ENCODE results near the gene KRT39. TPM values are rescaled to one million over a fixed set of nuclear protein-coding genes. Genes with fewer than 3 reads are reported as not detected.

The KRT39 gene
- total RNA-seq, 1 experiment from 2014 or later = not detected

GRCh38 chr17:40981115-40981514 lies 14.4 kb upstream of the KRT39 start:
- ChIA-PET POLR2A (ENCODE audit: low non-redundant PET) (no interaction called here), CTCF (no interaction called here)
- BruUV-seq (replicated peaks) = no TSS peak
- no peak overlapping the region for H3K4me3 ChIP-seq (ENCODE audit: low read depth, low read length, poor library complexity, severe bottlenecking)
- H3K27ac ChIP-seq (ENCODE audit: low read depth, low read length, poor library complexity, severe bottlenecking) = no peak overlapping the region
- H3K9me3 ChIP-seq (ENCODE audit: low read depth, low read length, poor library complexity, severe bottlenecking) = no peaks in the 10 kb centered on the region
- no peaks in the 10 kb centered on the region for H3K4me1 ChIP-seq (ENCODE audit: insufficient read depth, low read length, poor library complexity, severe bottlenecking)
- intact Hi-C loops (cut with micrococcal nuclease; ENCODE audit: unreplicated experiment) = no loop called here
- no peak for TF ChIP-seq EZH2 (IDR thresholded peaks at IDR 0.05; ENCODE audit: borderline replicate concordance, low read depth, low read length, poor library complexity, severe bottlenecking)
- TF ChIP-seq CTCF (conservative IDR thresholded peaks at IDR 0.05; ENCODE audit: low read depth, low read length) = no peak
- DNase-seq (ENCODE audit: low spot score) = no peak
- no peaks in the 10 kb centered on the region for H3K27me3 ChIP-seq (replicated peaks; ENCODE audit: insufficient read depth, low read depth, low read length, poor library complexity)
- no peaks in the 10 kb centered on the region for H3K36me3 ChIP-seq (ENCODE audit: insufficient read depth, low read length, poor library complexity, severe bottlenecking)

- Histone ChIP-seq H3K36me3 (ENCODE audit: insufficient read depth, low read length, poor library complexity, severe bottlenecking) (no peaks in the 10 kb centered on the region), H3K4me1 (ENCODE audit: insufficient read depth, low read length, poor library complexity, severe bottlenecking) (no peaks in the 10 kb centered on the region), H3K27ac (ENCODE audit: low read depth, low read length, poor library complexity, severe bottlenecking) (no peak overlapping the region), H3K4me3 (ENCODE audit: low read depth, low read length, poor library complexity, severe bottlenecking) (no peak overlapping the region), H3K9me3 (ENCODE audit: low read depth, low read length, poor library complexity, severe bottlenecking) (no peaks in the 10 kb centered on the region), H3K27me3 (replicated peaks; ENCODE audit: insufficient read depth, low read depth, low read length, poor library complexity) (no peaks in the 10 kb centered on the region)
- TF ChIP-seq EZH2 (IDR thresholded peaks at IDR 0.05; ENCODE audit: borderline replicate concordance, low read depth, low read length, poor library complexity, severe bottlenecking) (no peak), CTCF (conservative IDR thresholded peaks at IDR 0.05; ENCODE audit: low read depth, low read length) (no peak)
- CTCF ChIA-PET = no interaction called here
- no TSS peak for BruUV-seq (replicated peaks)
- intact Hi-C loops (cut with micrococcal nuclease; ENCODE audit: unreplicated experiment) = no loop called here
- POLR2A ChIA-PET (ENCODE audit: low non-redundant PET) = no interaction called here
- no peak for DNase-seq (ENCODE audit: low spot score)
Measured at GRCh38 chr17:40980596-40980995, 13.8 kb upstream of the KRT39 start.

- no peaks in the 10 kb centered on the region for H3K27me3 ChIP-seq (replicated peaks; ENCODE audit: insufficient read depth, low read depth, low read length, poor library complexity)
- ChIA-PET POLR2A (ENCODE audit: low non-redundant PET) (no interaction called here), CTCF (no interaction called here)
- no peaks in the 10 kb centered on the region for H3K36me3 ChIP-seq (ENCODE audit: insufficient read depth, low read length, poor library complexity, severe bottlenecking)
- H3K4me1 ChIP-seq (ENCODE audit: insufficient read depth, low read length, poor library complexity, severe bottlenecking) = no peaks in the 10 kb centered on the region
- H3K9me3 ChIP-seq (ENCODE audit: low read depth, low read length, poor library complexity, severe bottlenecking) = no peaks in the 10 kb centered on the region
- DNase-seq (ENCODE audit: low spot score) = no peak
- H3K4me3 ChIP-seq (ENCODE audit: low read depth, low read length, poor library complexity, severe bottlenecking) = no peak overlapping the region
- H3K27ac ChIP-seq (ENCODE audit: low read depth, low read length, poor library complexity, severe bottlenecking) = no peak overlapping the region
- BruUV-seq (replicated peaks) = no TSS peak
- TF ChIP-seq EZH2 (IDR thresholded peaks at IDR 0.05; ENCODE audit: borderline replicate concordance, low read depth, low read length, poor library complexity, severe bottlenecking) (no peak), CTCF (conservative IDR thresholded peaks at IDR 0.05; ENCODE audit: low read depth, low read length) (no peak)
- intact Hi-C loops (cut with micrococcal nuclease; ENCODE audit: unreplicated experiment) = no loop called here
Measured at GRCh38 chr17:40980117-40980516, 13.4 kb upstream of the KRT39 start.

All from A673 (cell line).